ENCODE data around the gene EARS2. TPM values are rescaled to one million over a fixed set of nuclear protein-coding genes. Genes with fewer than 3 reads are reported as not detected.

Gene EARS2
- total RNA-seq, 2 donors from 2014 or later: 15.3 to 18.1 TPM

GRCh38 chr16:23572394-23572793, 15.2 kb upstream of the EARS2 start:
- H3K36me3 ChIP-seq: peaks cover 83% of the 10 kb centered on the region
- H3K27ac ChIP-seq: no peak overlapping the region
- no peak overlapping the region for H3K4me3 ChIP-seq
- no peaks in the 10 kb centered on the region for H3K9me3 ChIP-seq
- no peak for TF ChIP-seq CTCF (IDR thresholded peaks at IDR 0.05)
- peaks cover 0 to 2% of the 10 kb centered on the region in 2 donors for H3K4me1 ChIP-seq
- H3K27me3 ChIP-seq: no peaks in the 10 kb centered on the region
- no peak for DNase-seq (ENCODE audit: low spot score)

GRCh38 chr16:23571895-23572294, 14.7 kb upstream of the EARS2 start:
- H3K4me1 ChIP-seq: no peaks in the 10 kb centered on the region

GRCh38 chr16:23570992-23571632, 14.0 kb upstream of the EARS2 start:
- Histone ChIP-seq H3K36me3 (peaks cover 86% of the 10 kb centered on the region), H3K27ac (no peak overlapping the region)
- TF ChIP-seq CTCF (IDR thresholded peaks at IDR 0.05): no peak

More at GRCh38 chr16:23571895-23572294, 14.7 kb upstream of the EARS2 start:
- H3K36me3 ChIP-seq: peaks cover 83% of the 10 kb centered on the region
- H3K27me3 ChIP-seq: no peaks in the 10 kb centered on the region
- H3K4me3 ChIP-seq: no peak overlapping the region
- no peak for DNase-seq (ENCODE audit: low spot score)
- no peak overlapping the region for H3K27ac ChIP-seq
- no peaks in the 10 kb centered on the region for H3K9me3 ChIP-seq
- no peak for TF ChIP-seq CTCF (IDR thresholded peaks at IDR 0.05)

GRCh38 chr16:23567602-23568001, 10.5 kb upstream of the EARS2 start:
- peaks cover 89% of the 10 kb centered on the region for H3K36me3 ChIP-seq
- no peak for DNase-seq (ENCODE audit: low spot score)
- H3K27me3 ChIP-seq: no peaks in the 10 kb centered on the region
- H3K9me3 ChIP-seq: no peaks in the 10 kb centered on the region
- H3K4me3 ChIP-seq: no peak overlapping the region
- H3K4me1 ChIP-seq: peaks cover 0 to 29% of the 10 kb centered on the region in 2 donors
- H3K27ac ChIP-seq: no peak overlapping the region
- no peak for TF ChIP-seq CTCF (IDR thresholded peaks at IDR 0.05)

More at GRCh38 chr16:23570992-23571632, 14.0 kb upstream of the EARS2 start:
- H3K4me3 ChIP-seq: no peak overlapping the region
- peaks cover 0 to 1% of the 10 kb centered on the region in 2 donors for H3K4me1 ChIP-seq
- no peaks in the 10 kb centered on the region for H3K27me3 ChIP-seq
- no peaks in the 10 kb centered on the region for H3K9me3 ChIP-seq
- no peak for DNase-seq (ENCODE audit: low spot score)

- peak overlapping the region in 1 of 2 donors; percentile 52 for H3K27ac ChIP-seq
- H3K4me1 ChIP-seq: peaks cover 0 to 29% of the 10 kb centered on the region in 2 donors
- no peak for TF ChIP-seq CTCF (IDR thresholded peaks at IDR 0.05)
- H3K36me3 ChIP-seq: peaks cover 89% of the 10 kb centered on the region
- no peaks in the 10 kb centered on the region for H3K9me3 ChIP-seq
- H3K4me3 ChIP-seq: no peak overlapping the region
- no peak for DNase-seq (ENCODE audit: low spot score)
- H3K27me3 ChIP-seq: no peaks in the 10 kb centered on the region
Measured at GRCh38 chr16:23566724-23567123, 9.6 kb upstream of the EARS2 start.
